GM12892 (cell line): ENCODE results near the gene TADA2A.

Source experiments
- POLR2A ChIP-seq: IDR thresholded peaks from 2 replicates; pipeline ENCODE4 v1.6.1; 2011; ENCODE audit warnings: low read depth, low read length, control low read depth
- POLR2AphosphoS5 ChIP-seq: IDR thresholded peaks from 2 replicates; pipeline ENCODE4 v1.6.1; 2011; ENCODE audit warnings: low read depth, low read length, control low read depth
- TAF1 ChIP-seq: IDR thresholded peaks from 2 replicates; pipeline ENCODE4 v1.6.1; 2011; ENCODE audit warnings: low read depth, mild to moderate bottlenecking, control low read depth, low read length, borderline replicate concordance

GRCh38 chr17:37399265-37399803 lies 7.4 kb upstream of the TADA2A start:
- TF ChIP-seq POLR2A: no peak
- no peak for TF ChIP-seq TAF1
- TF ChIP-seq POLR2AphosphoS5: no peak
